ENCODE data around the gene ERG.

ERG gene

DNA sequence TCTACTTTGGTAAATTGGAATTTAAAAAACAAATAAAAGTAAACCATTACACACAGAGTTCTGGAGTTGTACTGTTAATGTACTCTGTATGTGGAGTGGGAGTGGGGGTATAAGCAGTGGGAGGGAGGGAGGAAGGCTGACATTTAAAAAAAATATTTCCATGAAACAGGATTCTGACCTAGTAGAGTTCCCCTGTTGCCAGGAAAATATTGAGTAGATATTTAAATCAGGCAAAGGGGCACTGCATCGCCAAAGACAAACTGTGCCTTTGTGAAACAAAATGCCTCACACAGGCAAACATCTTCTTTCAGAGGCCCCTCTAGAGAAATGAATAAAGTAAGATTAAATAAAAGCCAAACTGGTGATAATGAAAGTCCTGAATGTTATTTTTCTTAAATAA, 87.8 kb downstream of the ERG start:
- no peak overlapping the region for H3K18ac ChIP-seq (ENCODE audit: low read length)
- no peak overlapping the region for H3K4ac ChIP-seq (ENCODE audit: low read length)
- H3K4me3 ChIP-seq (ENCODE audit: low read length in 2 of 2), result no peak overlapping the region
- H2AK5ac ChIP-seq (ENCODE audit: low read depth, low read length), result no peak overlapping the region
- H3K9ac ChIP-seq (ENCODE audit: low read depth, low read length, poor library complexity), result no peak overlapping the region
- no peak overlapping the region for H2BK12ac ChIP-seq (ENCODE audit: low read length)
- no peak overlapping the region for H2BK15ac ChIP-seq (ENCODE audit: low read length)
- H3K27me3 ChIP-seq (ENCODE audit: control insufficient read depth in 3 of 3, insufficient read depth in 3 of 3, low read depth in 1 of 3, low read length in 3 of 3), result no peaks in the 10 kb centered on the region
- no peak overlapping the region for H2BK120ac ChIP-seq (ENCODE audit: low read depth, low read length)
- no peak overlapping the region for H2BK5ac ChIP-seq (ENCODE audit: low read length)
- DNase-seq (ENCODE audit: low spot score), result no peak
- no peaks in the 10 kb centered on the region for H3K36me3 ChIP-seq (replicated peaks in 1 of 2; ENCODE audit: control insufficient read depth in 2 of 2, insufficient read depth in 2 of 2, low read length in 2 of 2)
- H3K4me2 ChIP-seq (ENCODE audit: insufficient read depth, low read length, poor library complexity, severe bottlenecking), result no peak overlapping the region
- H4K8ac ChIP-seq (ENCODE audit: low read depth, low read length), result no peak overlapping the region
- H3K23ac ChIP-seq (ENCODE audit: low read depth, low read length, poor library complexity), result no peak overlapping the region
- no CpG with 5 or more reads among the region's 1 CpG for WGBS, 2 donors (ENCODE audit: extremely low coverage in 2 of 2, insufficient read length in 2 of 2, insufficient replicate concordance in 1 of 2)
- H3K4me1 ChIP-seq (ENCODE audit: control insufficient read depth in 2 of 2, insufficient read depth in 1 of 2, low read depth in 1 of 2, low read length in 2 of 2), result no peaks in the 10 kb centered on the region
- no peaks in the 10 kb centered on the region for H3K79me1 ChIP-seq (ENCODE audit: low read depth, low read length)
- H2AFZ ChIP-seq (ENCODE audit: low read length), result no peak overlapping the region
- no peak overlapping the region for H3K14ac ChIP-seq (ENCODE audit: low read length)
- peaks cover 0 to 1% of the 10 kb centered on the region in 2 donors for H3K9me3 ChIP-seq (replicated peaks in 1 of 2; ENCODE audit: control insufficient read depth in 2 of 2, insufficient read depth in 1 of 2, low read depth in 1 of 2, low read length in 2 of 2)
- no peak overlapping the region for H3K27ac ChIP-seq (replicated peaks; ENCODE audit: low read length)
- no peak overlapping the region for H4K91ac ChIP-seq (ENCODE audit: low read depth, low read length, poor library complexity)

DNA sequence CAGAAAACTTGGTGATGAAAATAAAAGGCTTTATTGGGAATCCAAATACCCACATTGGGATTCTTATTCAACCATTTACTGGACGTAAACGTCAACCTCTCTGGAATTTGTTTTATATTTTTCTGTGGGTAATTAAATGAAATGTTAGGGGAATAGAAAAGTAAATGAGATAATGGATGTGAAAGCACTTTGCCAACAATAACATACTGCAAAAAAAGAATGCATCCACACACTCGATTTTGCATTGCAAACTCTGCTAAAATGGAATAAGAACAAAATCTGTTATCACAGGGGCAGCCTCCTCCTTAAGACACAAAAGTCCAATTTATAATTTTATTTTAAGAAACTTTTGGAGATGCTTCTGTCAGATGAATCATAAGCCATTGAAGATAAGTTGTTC, 88.4 kb downstream of the ERG start:
- Histone ChIP-seq H4K8ac (ENCODE audit: low read depth, low read length) (no peak overlapping the region), H2AK5ac (ENCODE audit: low read depth, low read length) (no peak overlapping the region), H3K9ac (ENCODE audit: low read depth, low read length, poor library complexity) (no peak overlapping the region), H2BK15ac (ENCODE audit: low read length) (no peak overlapping the region), H3K9me3 (replicated peaks in 1 of 2; ENCODE audit: control insufficient read depth in 2 of 2, insufficient read depth in 1 of 2, low read depth in 1 of 2, low read length in 2 of 2) (peaks cover 0 to 1% of the 10 kb centered on the region in 2 donors), H3K4me2 (ENCODE audit: insufficient read depth, low read length, poor library complexity, severe bottlenecking) (no peak overlapping the region), H4K91ac (ENCODE audit: low read depth, low read length, poor library complexity) (no peak overlapping the region), H3K36me3 (replicated peaks in 1 of 2; ENCODE audit: control insufficient read depth in 2 of 2, insufficient read depth in 2 of 2, low read length in 2 of 2) (no peaks in the 10 kb centered on the region), H3K23ac (ENCODE audit: low read depth, low read length, poor library complexity) (no peak overlapping the region), H2BK120ac (ENCODE audit: low read depth, low read length) (no peak overlapping the region), H3K14ac (ENCODE audit: low read length) (no peak overlapping the region), H3K27me3 (ENCODE audit: control insufficient read depth in 3 of 3, insufficient read depth in 3 of 3, low read depth in 1 of 3, low read length in 3 of 3) (no peaks in the 10 kb centered on the region), H3K4ac (ENCODE audit: low read length) (no peak overlapping the region), H3K4me3 (ENCODE audit: low read length in 2 of 2) (no peak overlapping the region), H2AFZ (ENCODE audit: low read length) (no peak overlapping the region), H2BK12ac (ENCODE audit: low read length) (no peak overlapping the region), H3K18ac (ENCODE audit: low read length) (no peak overlapping the region), H2BK5ac (ENCODE audit: low read length) (no peak overlapping the region), H3K79me1 (ENCODE audit: low read depth, low read length) (no peaks in the 10 kb centered on the region), H3K27ac (replicated peaks; ENCODE audit: low read length) (no peak overlapping the region), H3K4me1 (ENCODE audit: control insufficient read depth in 2 of 2, insufficient read depth in 1 of 2, low read depth in 1 of 2, low read length in 2 of 2) (no peaks in the 10 kb centered on the region)
- no peak for DNase-seq (ENCODE audit: low spot score)
- WGBS, 2 donors (ENCODE audit: extremely low coverage in 2 of 2, insufficient read length in 2 of 2, insufficient replicate concordance in 1 of 2), result no CpG with 5 or more reads among the region's 3 CpGs

DNA sequence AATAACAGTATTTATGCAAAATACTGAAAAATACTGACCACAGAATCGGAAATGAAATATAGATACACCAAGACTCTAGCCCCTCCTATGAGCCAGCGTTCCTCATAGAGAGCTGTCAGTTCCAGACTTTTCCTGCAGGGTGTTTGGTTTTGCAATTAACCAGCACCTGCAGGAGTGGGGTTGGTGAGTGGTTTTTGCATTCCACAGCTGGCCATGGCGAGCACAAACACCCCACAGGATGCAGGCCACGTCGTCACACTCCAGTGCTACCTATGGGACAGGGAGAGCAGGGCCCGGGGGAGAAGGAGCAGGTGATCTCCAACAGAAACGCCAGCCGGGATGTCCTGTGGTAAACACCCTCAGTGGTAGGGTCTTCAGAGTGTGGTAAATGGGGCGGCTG, 94.1 kb downstream of the ERG start:
- DNase-seq (ENCODE audit: low spot score), result no peak
- H2BK15ac ChIP-seq (ENCODE audit: low read length), result no peak overlapping the region

DNA sequence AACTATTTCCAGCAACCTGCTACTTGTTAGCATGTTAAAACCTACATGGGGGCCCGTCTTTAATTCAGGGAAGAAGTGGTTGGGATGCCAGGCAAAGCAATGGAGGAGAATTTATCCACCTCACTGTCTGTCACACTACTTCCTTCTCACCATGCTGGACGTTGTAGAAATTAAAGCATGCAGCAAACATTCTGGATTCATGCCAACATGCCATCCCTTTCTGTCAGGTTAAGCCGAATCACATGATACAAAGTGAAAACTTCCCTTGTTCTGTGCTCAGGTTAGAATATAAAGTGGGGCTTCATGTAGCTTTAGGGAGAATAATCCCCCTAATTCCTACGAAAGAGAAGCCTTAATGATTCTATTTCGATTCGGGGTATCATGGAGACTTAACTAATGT, 95.5 kb downstream of the ERG start:
- WGBS, 2 donors (ENCODE audit: extremely low coverage in 2 of 2, insufficient read length in 2 of 2, insufficient replicate concordance in 1 of 2), result no CpG with 5 or more reads among the region's 6 CpGs
- H2AK5ac ChIP-seq (ENCODE audit: low read depth, low read length), result no peak overlapping the region
- H2BK5ac ChIP-seq (ENCODE audit: low read length), result no peak overlapping the region
- H3K27ac ChIP-seq (replicated peaks; ENCODE audit: low read length), result no peak overlapping the region
- H3K79me1 ChIP-seq (ENCODE audit: low read depth, low read length), result no peaks in the 10 kb centered on the region
- no peak overlapping the region for H3K14ac ChIP-seq (ENCODE audit: low read length)
- H3K4me1 ChIP-seq (ENCODE audit: control insufficient read depth in 2 of 2, insufficient read depth in 1 of 2, low read depth in 1 of 2, low read length in 2 of 2), result peaks cover 0 to 8% of the 10 kb centered on the region in 2 donors
- H3K4me3 ChIP-seq (ENCODE audit: low read length in 2 of 2), result no peak overlapping the region
- H3K4ac ChIP-seq (ENCODE audit: low read length), result no peak overlapping the region
- H2AFZ ChIP-seq (ENCODE audit: low read length), result no peak overlapping the region
- H2BK120ac ChIP-seq (ENCODE audit: low read depth, low read length), result no peak overlapping the region
- no peak for DNase-seq (ENCODE audit: low spot score)
- no peak overlapping the region for H4K91ac ChIP-seq (ENCODE audit: low read depth, low read length, poor library complexity)
- no peaks in the 10 kb centered on the region for H3K9me3 ChIP-seq (replicated peaks in 1 of 2; ENCODE audit: control insufficient read depth in 2 of 2, insufficient read depth in 1 of 2, low read depth in 1 of 2, low read length in 2 of 2)
- no peak overlapping the region for H3K18ac ChIP-seq (ENCODE audit: low read length)
- H3K9ac ChIP-seq (ENCODE audit: low read depth, low read length, poor library complexity), result no peak overlapping the region
- no peak overlapping the region for H4K8ac ChIP-seq (ENCODE audit: low read depth, low read length)
- no peak overlapping the region for H3K23ac ChIP-seq (ENCODE audit: low read depth, low read length, poor library complexity)
- H3K27me3 ChIP-seq (ENCODE audit: control insufficient read depth in 3 of 3, insufficient read depth in 3 of 3, low read depth in 1 of 3, low read length in 3 of 3), result no peaks in the 10 kb centered on the region
- no peak overlapping the region for H3K4me2 ChIP-seq (ENCODE audit: insufficient read depth, low read length, poor library complexity, severe bottlenecking)
- H2BK12ac ChIP-seq (ENCODE audit: low read length), result no peak overlapping the region
- no peaks in the 10 kb centered on the region for H3K36me3 ChIP-seq (replicated peaks in 1 of 2; ENCODE audit: control insufficient read depth in 2 of 2, insufficient read depth in 2 of 2, low read length in 2 of 2)
- no peak overlapping the region for H2BK15ac ChIP-seq (ENCODE audit: low read length)

More for the DNA sequence above, 94.1 kb downstream of the ERG start:
- no peak overlapping the region for H2AFZ ChIP-seq (ENCODE audit: low read length)
- H2BK120ac ChIP-seq (ENCODE audit: low read depth, low read length), result no peak overlapping the region
- no peak overlapping the region for H3K27ac ChIP-seq (replicated peaks; ENCODE audit: low read length)
- no peaks in the 10 kb centered on the region for H3K27me3 ChIP-seq (ENCODE audit: control insufficient read depth in 3 of 3, insufficient read depth in 3 of 3, low read depth in 1 of 3, low read length in 3 of 3)
- H3K18ac ChIP-seq (ENCODE audit: low read length), result no peak overlapping the region
- no peaks in the 10 kb centered on the region for H3K9me3 ChIP-seq (replicated peaks in 1 of 2; ENCODE audit: control insufficient read depth in 2 of 2, insufficient read depth in 1 of 2, low read depth in 1 of 2, low read length in 2 of 2)
- H2BK12ac ChIP-seq (ENCODE audit: low read length), result no peak overlapping the region
- no CpG with 5 or more reads among the region's 9 CpGs for WGBS, 2 donors (ENCODE audit: extremely low coverage in 2 of 2, insufficient read length in 2 of 2, insufficient replicate concordance in 1 of 2)
- H3K4ac ChIP-seq (ENCODE audit: low read length), result no peak overlapping the region
- no peak overlapping the region for H3K23ac ChIP-seq (ENCODE audit: low read depth, low read length, poor library complexity)
- no peak overlapping the region for H3K9ac ChIP-seq (ENCODE audit: low read depth, low read length, poor library complexity)
- no peak overlapping the region for H4K8ac ChIP-seq (ENCODE audit: low read depth, low read length)
- H3K4me2 ChIP-seq (ENCODE audit: insufficient read depth, low read length, poor library complexity, severe bottlenecking), result no peak overlapping the region
- no peak overlapping the region for H3K4me3 ChIP-seq (ENCODE audit: low read length in 2 of 2)
- no peaks in the 10 kb centered on the region for H3K79me1 ChIP-seq (ENCODE audit: low read depth, low read length)
- no peak overlapping the region for H2BK5ac ChIP-seq (ENCODE audit: low read length)
- no peak overlapping the region for H3K14ac ChIP-seq (ENCODE audit: low read length)
- H3K4me1 ChIP-seq (ENCODE audit: control insufficient read depth in 2 of 2, insufficient read depth in 1 of 2, low read depth in 1 of 2, low read length in 2 of 2), result peaks cover 0 to 8% of the 10 kb centered on the region in 2 donors
- H3K36me3 ChIP-seq (replicated peaks in 1 of 2; ENCODE audit: control insufficient read depth in 2 of 2, insufficient read depth in 2 of 2, low read length in 2 of 2), result no peaks in the 10 kb centered on the region
- H4K91ac ChIP-seq (ENCODE audit: low read depth, low read length, poor library complexity), result no peak overlapping the region
- no peak overlapping the region for H2AK5ac ChIP-seq (ENCODE audit: low read depth, low read length)
